Stimulated activated naive B cell treated with anti-CD40 and anti-IgM and Interleukin-4, amounts not matched to agents 10 μg/mL and 1 μg/mL and 100 μg/mL, for 72 hours (primary cell): ENCODE results near the gene USP5.

Source experiments
- ATAC-seq, 2 donors: fragments of 150-1000 bp; cut with Tn5 transposase; replicated peaks; 2 replicates each; pipeline ENCODE4 v1.10.0; 2021; ENCODE audit warnings: moderate library complexity in 1 of 2
- DNase-seq: peaks from one replicate; pipeline ENCODE4 v3.0.0; 2021
- H3K27ac Mint-ChIP-seq: one replicate; pipeline ENCODE4 v1.8.0; 2022; ENCODE audit warnings: mild to moderate bottlenecking, mixed read lengths
- H3K27me3 Mint-ChIP-seq, 2 donors: one replicate each; pipeline ENCODE4 v1.8.0; 2022; ENCODE audit warnings: mixed read lengths in 2 of 2
- H3K36me3 Mint-ChIP-seq, 2 donors: one replicate each; pipeline ENCODE4 v1.8.0; 2022; ENCODE audit warnings: mixed read lengths in 2 of 2, mild to moderate bottlenecking in 1 of 2
- H3K4me1 Mint-ChIP-seq, 2 donors: one replicate each; pipeline ENCODE4 v1.8.0; 2022; ENCODE audit warnings: mixed read lengths in 2 of 2, mild to moderate bottlenecking in 1 of 2
- H3K4me3 Mint-ChIP-seq, 2 donors: one replicate each; pipeline ENCODE4 v1.8.0; 2022; ENCODE audit warnings: mild to moderate bottlenecking in 2 of 2, mixed read lengths in 2 of 2, moderate library complexity in 1 of 2
- H3K9me3 Mint-ChIP-seq, 2 donors: one replicate each; pipeline ENCODE4 v1.8.0; 2022; ENCODE audit warnings: mixed read lengths in 2 of 2, mild to moderate bottlenecking in 1 of 2

USP5 gene

GRCh38 chr12:6830286-6830890 is 21.6 kb upstream of the USP5 start:
- H3K27ac Mint-ChIP-seq = no peak overlapping the region
- peaks cover 64 to 83% of the 10 kb centered on the region in 2 donors for H3K27me3 Mint-ChIP-seq
- no peak overlapping the region for H3K4me3 Mint-ChIP-seq
- DNase-seq = no peak
- no peak for ATAC-seq
- H3K4me1 Mint-ChIP-seq = peaks cover 19 to 28% of the 10 kb centered on the region in 2 donors
- H3K36me3 Mint-ChIP-seq = no peaks in the 10 kb centered on the region
- no peaks in the 10 kb centered on the region for H3K9me3 Mint-ChIP-seq

GRCh38 chr12:6830999-6831398 is 21.0 kb upstream of the USP5 start:
- Mint-ChIP-seq H3K9me3 (no peaks in the 10 kb centered on the region), H3K4me3 (no peak overlapping the region), H3K36me3 (no peaks in the 10 kb centered on the region), H3K4me1 (peaks cover 20 to 25% of the 10 kb centered on the region in 2 donors), H3K27ac (no peak overlapping the region), H3K27me3 (peaks cover 59 to 77% of the 10 kb centered on the region in 2 donors)
- no peak for DNase-seq
- no peak for ATAC-seq

GRCh38 chr12:6831450-6831995 is 20.4 kb upstream of the USP5 start:
- no peak overlapping the region for H3K4me3 Mint-ChIP-seq
- peaks cover 54 to 71% of the 10 kb centered on the region in 2 donors for H3K27me3 Mint-ChIP-seq

GRCh38 chr12:6832125-6832524 is 19.8 kb upstream of the USP5 start:
- H3K9me3 Mint-ChIP-seq = no peaks in the 10 kb centered on the region
- H3K27ac Mint-ChIP-seq = no peak overlapping the region
- DNase-seq = no peak
- H3K4me1 Mint-ChIP-seq = peaks cover 20 to 23% of the 10 kb centered on the region in 2 donors
- ATAC-seq = no peak
- peaks cover 48 to 65% of the 10 kb centered on the region in 2 donors for H3K27me3 Mint-ChIP-seq
- no peaks in the 10 kb centered on the region for H3K36me3 Mint-ChIP-seq
- H3K4me3 Mint-ChIP-seq = no peak overlapping the region

More at GRCh38 chr12:6831450-6831995, 20.4 kb upstream of the USP5 start:
- ATAC-seq (no peak), DNase-seq (no peak)
- no peak overlapping the region for H3K27ac Mint-ChIP-seq
- no peaks in the 10 kb centered on the region for H3K9me3 Mint-ChIP-seq
- no peaks in the 10 kb centered on the region for H3K36me3 Mint-ChIP-seq
- peaks cover 20 to 25% of the 10 kb centered on the region in 2 donors for H3K4me1 Mint-ChIP-seq

- no peak overlapping the region for H3K27ac Mint-ChIP-seq
- ATAC-seq = no peak
- peaks cover 37 to 53% of the 10 kb centered on the region in 2 donors for H3K27me3 Mint-ChIP-seq
- H3K9me3 Mint-ChIP-seq = no peaks in the 10 kb centered on the region
- H3K36me3 Mint-ChIP-seq = no peaks in the 10 kb centered on the region
- no peak for DNase-seq
- H3K4me3 Mint-ChIP-seq = no peak overlapping the region
- peaks cover 11 to 12% of the 10 kb centered on the region in 2 donors for H3K4me1 Mint-ChIP-seq
These were observed 18.6 kb upstream of the USP5 start for GRCh38 chr12:6833189-6833890.

- no peak overlapping the region for H3K27ac Mint-ChIP-seq
- H3K36me3 Mint-ChIP-seq = no peaks in the 10 kb centered on the region
- no peak for ATAC-seq
- peaks cover 31 to 46% of the 10 kb centered on the region in 2 donors for H3K27me3 Mint-ChIP-seq
- peaks cover 5 to 11% of the 10 kb centered on the region in 2 donors for H3K4me1 Mint-ChIP-seq
- H3K9me3 Mint-ChIP-seq = no peaks in the 10 kb centered on the region
- no peak for DNase-seq
- H3K4me3 Mint-ChIP-seq = no peak overlapping the region
These were observed 17.7 kb upstream of the USP5 start for GRCh38 chr12:6834254-6834653.

- ATAC-seq (no peak), DNase-seq (no peak)
- peaks cover 0 to 8% of the 10 kb centered on the region in 2 donors for H3K4me1 Mint-ChIP-seq
- no peaks in the 10 kb centered on the region for H3K9me3 Mint-ChIP-seq
- H3K27ac Mint-ChIP-seq = no peak overlapping the region
- no peaks in the 10 kb centered on the region for H3K36me3 Mint-ChIP-seq
- H3K27me3 Mint-ChIP-seq = peaks cover 27 to 40% of the 10 kb centered on the region in 2 donors
- H3K4me3 Mint-ChIP-seq = no peak overlapping the region
These were observed 17.1 kb upstream of the USP5 start for GRCh38 chr12:6834873-6835272.

GRCh38 chr12:6836851-6837250 is 15.1 kb upstream of the USP5 start:
- ATAC-seq (no peak), DNase-seq (no peak)
- Mint-ChIP-seq H3K9me3 (no peaks in the 10 kb centered on the region), H3K4me3 (no peak overlapping the region), H3K36me3 (no peaks in the 10 kb centered on the region), H3K27ac (no peak overlapping the region), H3K4me1 (peaks cover 0 to 11% of the 10 kb centered on the region in 2 donors), H3K27me3 (peaks cover 9 to 20% of the 10 kb centered on the region in 2 donors)

- Mint-ChIP-seq H3K27ac (no peak overlapping the region), H3K27me3 (peaks cover 5 to 16% of the 10 kb centered on the region in 2 donors), H3K4me1 (peaks cover 0 to 11% of the 10 kb centered on the region in 2 donors), H3K9me3 (no peaks in the 10 kb centered on the region), H3K4me3 (no peak overlapping the region), H3K36me3 (no peaks in the 10 kb centered on the region)
- no peak for ATAC-seq
- DNase-seq = no peak
These were observed 14.4 kb upstream of the USP5 start for GRCh38 chr12:6837370-6838060.

- Mint-ChIP-seq H3K9me3 (no peaks in the 10 kb centered on the region), H3K4me1 (peaks cover 0 to 11% of the 10 kb centered on the region in 2 donors), H3K27me3 (peaks cover 16 to 21% of the 10 kb centered on the region in 2 donors), H3K27ac (no peak overlapping the region), H3K4me3 (no peak overlapping the region), H3K36me3 (no peaks in the 10 kb centered on the region)
- DNase-seq (no peak), ATAC-seq (no peak)
These were observed 13.1 kb upstream of the USP5 start for GRCh38 chr12:6838854-6839253.

- no peak overlapping the region for H3K27ac Mint-ChIP-seq
These were observed 12.3 kb upstream of the USP5 start for GRCh38 chr12:6839482-6840201.

GRCh38 chr12:6840330-6840729 is 11.6 kb upstream of the USP5 start:
- Mint-ChIP-seq H3K4me3 (no peak overlapping the region), H3K4me1 (peaks cover 0 to 9% of the 10 kb centered on the region in 2 donors), H3K9me3 (no peaks in the 10 kb centered on the region), H3K27me3 (peaks cover 13 to 15% of the 10 kb centered on the region in 2 donors), H3K36me3 (no peaks in the 10 kb centered on the region), H3K27ac (no peak overlapping the region)
- DNase-seq (no peak), ATAC-seq (no peak)

More at GRCh38 chr12:6839482-6840201, 12.3 kb upstream of the USP5 start:
- H3K4me1 Mint-ChIP-seq = peaks cover 0 to 11% of the 10 kb centered on the region in 2 donors
- H3K36me3 Mint-ChIP-seq = no peaks in the 10 kb centered on the region
- H3K4me3 Mint-ChIP-seq = no peak overlapping the region
- H3K27me3 Mint-ChIP-seq = peaks cover 11 to 17% of the 10 kb centered on the region in 2 donors
- no peaks in the 10 kb centered on the region for H3K9me3 Mint-ChIP-seq
- DNase-seq (no peak), ATAC-seq (peak; percentile 28 to 32)

GRCh38 chr12:6840761-6841515 is 11.0 kb upstream of the USP5 start, which contains the start of gene GNB3:
GNB3 (plus strand) TSS chr12:6840925; CDS start chr12:6841288, 363 bp downstream.
- H3K27me3 Mint-ChIP-seq = peaks cover 13 to 15% of the 10 kb centered on the region in 2 donors
- DNase-seq = no peak

More at GRCh38 chr12:6840761-6841515, 11.0 kb upstream of the USP5 start, which contains the start of gene GNB3:
- Mint-ChIP-seq H3K9me3 (no peaks in the 10 kb centered on the region), H3K4me3 (no peak within 1 kb of the TSS), H3K36me3 (no peaks in the 10 kb centered on the region), H3K27ac (no peak within 1 kb of the TSS), H3K4me1 (peaks cover 0 to 7% of the 10 kb centered on the region in 2 donors)
- ATAC-seq = no peak
